Liver (tissue), 9 donors: ENCODE measurements around the gene SUN2. TPM values are rescaled to one million over a fixed set of nuclear protein-coding genes. Genes with fewer than 3 reads are reported as not detected.

Source experiments
- DNase-seq: peaks from one replicate; pipeline ENCODE4 v3.0.0-alpha.2; 2017; ENCODE audit warnings: low spot score
- H3K27ac ChIP-seq, 2 donors: one replicate each; pipeline ENCODE4 v1.7.0; 2013; ENCODE audit warnings: inconsistent platforms in 2 of 2, low read length in 2 of 2, control low read depth in 1 of 2, low read depth in 1 of 2, mild to moderate bottlenecking in 1 of 2
- H3K27me3 ChIP-seq, 4 donors: one replicate each; pipeline versions ENCODE4 v1.6.1 to v1.7.0; 2013; ENCODE audit warnings: low read length in 3 of 4, inconsistent platforms in 1 of 4, mild to moderate bottlenecking in 1 of 4, moderate library complexity in 1 of 4; ENCODE audit not compliant: control insufficient read depth in 4 of 4, insufficient read depth in 4 of 4
- H3K36me3 ChIP-seq, 4 donors: one replicate each; pipeline versions ENCODE4 v1.6.1 to v1.7.0; 2013; ENCODE audit warnings: low read length in 3 of 4, mild to moderate bottlenecking in 3 of 4, low read depth in 1 of 4, moderate library complexity in 1 of 4; ENCODE audit not compliant: control insufficient read depth in 4 of 4, insufficient read depth in 3 of 4
- H3K4me1 ChIP-seq, 4 donors: one replicate each; pipeline versions ENCODE4 v1.6.1 to v1.7.0; 2013; ENCODE audit warnings: low read length in 3 of 4, mild to moderate bottlenecking in 3 of 4, moderate library complexity in 1 of 4; ENCODE audit not compliant: control insufficient read depth in 4 of 4, insufficient read depth in 4 of 4
- H3K4me3 ChIP-seq, 3 donors: one replicate each; pipeline versions ENCODE4 v1.6.1 to v1.7.0; 2013; ENCODE audit warnings: low read length in 3 of 3, control low read depth in 1 of 3, low read depth in 1 of 3, mild to moderate bottlenecking in 1 of 3
- H3K9ac ChIP-seq, 2 donors: one replicate each; pipeline ENCODE4 v1.7.0; 2013; ENCODE audit warnings: low read length in 2 of 2, mild to moderate bottlenecking in 2 of 2, moderate library complexity in 2 of 2, control low read depth in 1 of 2, low read depth in 1 of 2
- H3K9me3 ChIP-seq, 4 donors: one replicate each; pipeline versions ENCODE4 v1.6.1 to v1.7.0; 2013; ENCODE audit warnings: low read length in 3 of 4; ENCODE audit not compliant: control insufficient read depth in 4 of 4
- EGR1 ChIP-seq, 2 donors: IDR thresholded peaks; 2 replicates each; pipeline ENCODE4 v1.6.1; 2016 to 2018; ENCODE audit warnings: antibody characterized with exemption in 2 of 2, low read depth in 2 of 2
- FOXA1 ChIP-seq: IDR thresholded peaks from 2 replicates; pipeline ENCODE4 v1.6.1; 2016; ENCODE audit warnings: antibody characterized with exemption
- FOXA2 ChIP-seq: IDR thresholded peaks from 2 replicates; pipeline ENCODE4 v1.6.1; 2016; ENCODE audit warnings: antibody characterized with exemption
- GABPA ChIP-seq, 2 donors: IDR thresholded peaks in 1 of 2; conservative IDR thresholded peaks in 1 of 2; 2 replicates each; pipeline ENCODE4 v1.6.1; 2016; ENCODE audit warnings: antibody characterized with exemption in 2 of 2, mild to moderate bottlenecking in 1 of 2, moderate library complexity in 1 of 2
- HNF4A ChIP-seq, 2 donors: conservative IDR thresholded peaks; 2 replicates each; pipeline ENCODE4 v1.6.1; 2016; ENCODE audit warnings: antibody characterized with exemption in 2 of 2, mild to moderate bottlenecking in 2 of 2
- HNF4G ChIP-seq: IDR thresholded peaks from 2 replicates; pipeline ENCODE4 v1.6.1; 2016; ENCODE audit warnings: antibody characterized with exemption
- JUND ChIP-seq, 2 donors: IDR thresholded peaks; 2 replicates each; pipeline ENCODE4 v1.6.1; 2016; ENCODE audit warnings: antibody characterized with exemption in 2 of 2
- NR2F2 ChIP-seq: IDR thresholded peaks from 2 replicates; pipeline ENCODE4 v1.6.1; 2016; ENCODE audit warnings: antibody characterized with exemption
- RAD21 ChIP-seq, 2 donors: IDR thresholded peaks; 2 replicates each; pipeline ENCODE4 v1.6.1; 2016; ENCODE audit warnings: antibody characterized with exemption in 2 of 2, mild to moderate bottlenecking in 2 of 2
- SP1 ChIP-seq: IDR thresholded peaks from 2 replicates; pipeline ENCODE4 v1.6.1; 2018; ENCODE audit warnings: antibody characterized with exemption, mild to moderate bottlenecking
- TAF1 ChIP-seq: conservative IDR thresholded peaks from 2 replicates; pipeline ENCODE4 v1.6.1; 2016; ENCODE audit warnings: antibody characterized with exemption, mild to moderate bottlenecking
- YY1 ChIP-seq: IDR thresholded peaks from 2 replicates; pipeline ENCODE4 v1.6.1; 2016; ENCODE audit warnings: antibody characterized with exemption, mild to moderate bottlenecking
- WGBS: extraction: QIAGEN DNeasy Blood & Tissue Kit; methylation state at CpG from one replicate; pipeline ENCODE4 v1.1.7; 2013; 5-methylcytosine and 5-hydroxymethylcytosine counted together
- polyA plus RNA-seq, 2 donors: library from polyadenylated mRNA; stranded (reverse) in 1 of 2; unstranded in 1 of 2; fragments of 200-250 nt in 1 of 2; fragments of >200 nt in 1 of 2; fragmentation: Nextera tagmentation in 1 of 2; extraction: Ambion mirVana in 1 of 2; gene quantifications; one replicate each; pipeline versions ENCODE4 v1.2.1 to v1.2.3, GENCODE V29; 2013 to 2015
- total RNA-seq, 2 donors: library from RNA; depleted of rRNA; stranded (reverse); fragments of >200 nt; gene quantifications; one replicate each; pipeline ENCODE4 v1.2.3, GENCODE V29; 2014
- TF ChIP-seq, protein P1 (sequence below): IDR thresholded peaks from 2 replicates; pipeline ENCODE4 v1.6.1; 2016; ENCODE audit warnings: antibody characterized with exemption, mild to moderate bottlenecking
- TF ChIP-seq, protein P2 (sequence below): fragments of 150-350 bp; IDR thresholded peaks from 2 replicates; pipeline ENCODE4 v1.5.1; 2017; ENCODE audit warnings: improper control_type of control experiment, low read depth, low read length; ENCODE audit not compliant: missing input control
- TF ChIP-seq, protein P3 (sequence below): IDR thresholded peaks from 2 replicates; pipeline ENCODE4 v1.6.1; 2016; ENCODE audit warnings: antibody characterized with exemption
- TF ChIP-seq, protein P4 (sequence below): IDR thresholded peaks from 2 replicates; pipeline ENCODE4 v1.6.1; 2016; ENCODE audit warnings: antibody characterized with exemption
- donor health status: healthy.
- donor health status: healthy.
- donor health status: healthy.
- donor health status: healthy.
- donor health status: healthy.

The SUN2 gene
- total and polyA plus RNA-seq, 4 donors: 13.1 to 170 (median 81.5) TPM

DNA sequence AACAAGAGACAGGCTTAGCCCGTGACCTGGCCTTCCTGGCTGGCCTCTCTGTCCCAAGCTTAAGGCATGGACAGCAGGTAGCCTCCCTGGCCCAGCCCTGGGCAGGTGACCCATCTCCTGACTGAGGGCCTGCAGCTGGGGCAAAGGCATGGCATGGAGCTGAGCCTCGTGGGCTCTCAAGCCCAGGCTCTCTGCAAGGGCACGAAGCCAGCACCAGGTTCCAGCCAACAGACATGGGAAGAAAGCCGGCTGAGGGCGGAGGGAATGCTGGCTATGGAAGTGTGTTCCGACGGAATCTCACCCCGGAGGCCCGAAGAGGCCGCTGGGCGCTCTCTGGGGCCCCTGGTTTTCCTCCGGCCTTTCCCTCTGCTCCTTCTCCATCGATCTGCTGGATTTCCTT, 25.2 kb upstream of the SUN2 start:
- no peaks in the 10 kb centered on the region for H3K4me1 ChIP-seq
- H3K27ac ChIP-seq: no peak overlapping the region
- no peak overlapping the region for H3K9ac ChIP-seq
- DNase-seq: no peak
- H3K36me3 ChIP-seq: peaks cover 0 to 11% (median 4%) of the 10 kb centered on the region in 4 donors
- H3K4me3 ChIP-seq: no peak overlapping the region
- WGBS: 96% methylated on average over 13 of the region's 13 CpGs
- H3K9me3 ChIP-seq: no peaks in the 10 kb centered on the region
- no peaks in the 10 kb centered on the region for H3K27me3 ChIP-seq
- TF ChIP-seq, protein P1, sequence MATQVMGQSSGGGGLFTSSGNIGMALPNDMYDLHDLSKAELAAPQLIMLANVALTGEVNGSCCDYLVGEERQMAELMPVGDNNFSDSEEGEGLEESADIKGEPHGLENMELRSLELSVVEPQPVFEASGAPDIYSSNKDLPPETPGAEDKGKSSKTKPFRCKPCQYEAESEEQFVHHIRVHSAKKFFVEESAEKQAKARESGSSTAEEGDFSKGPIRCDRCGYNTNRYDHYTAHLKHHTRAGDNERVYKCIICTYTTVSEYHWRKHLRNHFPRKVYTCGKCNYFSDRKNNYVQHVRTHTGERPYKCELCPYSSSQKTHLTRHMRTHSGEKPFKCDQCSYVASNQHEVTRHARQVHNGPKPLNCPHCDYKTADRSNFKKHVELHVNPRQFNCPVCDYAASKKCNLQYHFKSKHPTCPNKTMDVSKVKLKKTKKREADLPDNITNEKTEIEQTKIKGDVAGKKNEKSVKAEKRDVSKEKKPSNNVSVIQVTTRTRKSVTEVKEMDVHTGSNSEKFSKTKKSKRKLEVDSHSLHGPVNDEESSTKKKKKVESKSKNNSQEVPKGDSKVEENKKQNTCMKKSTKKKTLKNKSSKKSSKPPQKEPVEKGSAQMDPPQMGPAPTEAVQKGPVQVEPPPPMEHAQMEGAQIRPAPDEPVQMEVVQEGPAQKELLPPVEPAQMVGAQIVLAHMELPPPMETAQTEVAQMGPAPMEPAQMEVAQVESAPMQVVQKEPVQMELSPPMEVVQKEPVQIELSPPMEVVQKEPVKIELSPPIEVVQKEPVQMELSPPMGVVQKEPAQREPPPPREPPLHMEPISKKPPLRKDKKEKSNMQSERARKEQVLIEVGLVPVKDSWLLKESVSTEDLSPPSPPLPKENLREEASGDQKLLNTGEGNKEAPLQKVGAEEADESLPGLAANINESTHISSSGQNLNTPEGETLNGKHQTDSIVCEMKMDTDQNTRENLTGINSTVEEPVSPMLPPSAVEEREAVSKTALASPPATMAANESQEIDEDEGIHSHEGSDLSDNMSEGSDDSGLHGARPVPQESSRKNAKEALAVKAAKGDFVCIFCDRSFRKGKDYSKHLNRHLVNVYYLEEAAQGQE: no peak
- TF ChIP-seq TAF1 (no peak), HNF4G (no peak), FOXA2 (no peak), SP1 (no peak), FOXA1 (no peak)
- TF ChIP-seq, protein P2, sequence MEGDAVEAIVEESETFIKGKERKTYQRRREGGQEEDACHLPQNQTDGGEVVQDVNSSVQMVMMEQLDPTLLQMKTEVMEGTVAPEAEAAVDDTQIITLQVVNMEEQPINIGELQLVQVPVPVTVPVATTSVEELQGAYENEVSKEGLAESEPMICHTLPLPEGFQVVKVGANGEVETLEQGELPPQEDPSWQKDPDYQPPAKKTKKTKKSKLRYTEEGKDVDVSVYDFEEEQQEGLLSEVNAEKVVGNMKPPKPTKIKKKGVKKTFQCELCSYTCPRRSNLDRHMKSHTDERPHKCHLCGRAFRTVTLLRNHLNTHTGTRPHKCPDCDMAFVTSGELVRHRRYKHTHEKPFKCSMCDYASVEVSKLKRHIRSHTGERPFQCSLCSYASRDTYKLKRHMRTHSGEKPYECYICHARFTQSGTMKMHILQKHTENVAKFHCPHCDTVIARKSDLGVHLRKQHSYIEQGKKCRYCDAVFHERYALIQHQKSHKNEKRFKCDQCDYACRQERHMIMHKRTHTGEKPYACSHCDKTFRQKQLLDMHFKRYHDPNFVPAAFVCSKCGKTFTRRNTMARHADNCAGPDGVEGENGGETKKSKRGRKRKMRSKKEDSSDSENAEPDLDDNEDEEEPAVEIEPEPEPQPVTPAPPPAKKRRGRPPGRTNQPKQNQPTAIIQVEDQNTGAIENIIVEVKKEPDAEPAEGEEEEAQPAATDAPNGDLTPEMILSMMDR: no peak

DNA sequence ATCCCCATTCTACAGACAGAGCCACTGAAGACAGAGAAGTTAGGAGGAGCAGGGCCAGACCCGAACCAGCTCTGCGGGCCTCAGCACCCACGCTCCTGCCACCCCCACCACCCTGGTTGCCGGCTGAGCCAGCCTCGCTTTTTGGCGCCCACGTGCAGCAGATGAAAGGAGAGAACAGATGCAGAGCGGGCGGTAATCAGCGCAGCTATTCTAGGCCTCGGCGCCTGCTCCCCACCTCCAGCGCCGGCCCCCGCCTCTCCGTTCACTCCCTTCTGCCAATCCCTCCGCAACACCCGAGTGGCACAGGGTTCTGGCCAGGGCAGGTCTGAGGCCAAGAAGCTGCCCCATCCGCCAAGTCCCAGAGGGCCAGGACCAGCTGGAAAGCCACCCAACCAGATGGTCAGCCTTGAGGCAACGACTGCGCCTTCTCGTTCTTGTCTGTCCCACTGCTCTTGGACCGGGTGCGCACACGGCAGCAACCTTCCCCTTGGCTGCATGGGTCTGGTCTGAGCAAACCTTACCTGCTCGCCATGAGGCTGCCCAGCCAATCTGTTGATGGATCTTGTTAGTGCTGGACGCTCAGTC, 21.4 kb upstream of the SUN2 start:
- H3K9ac ChIP-seq: no peak overlapping the region
- H3K27ac ChIP-seq: no peak overlapping the region
- 97% methylated on average over 27 of the region's 27 CpGs for WGBS
- no peaks in the 10 kb centered on the region for H3K4me1 ChIP-seq
- no peak for TF ChIP-seq JUND (IDR thresholded peaks at IDR 0.05)
- no peak for DNase-seq
- H3K9me3 ChIP-seq: no peaks in the 10 kb centered on the region
- no peaks in the 10 kb centered on the region for H3K27me3 ChIP-seq
- no peak overlapping the region for H3K4me3 ChIP-seq
- H3K36me3 ChIP-seq: peaks cover 0 to 11% (median 4%) of the 10 kb centered on the region in 4 donors

DNA sequence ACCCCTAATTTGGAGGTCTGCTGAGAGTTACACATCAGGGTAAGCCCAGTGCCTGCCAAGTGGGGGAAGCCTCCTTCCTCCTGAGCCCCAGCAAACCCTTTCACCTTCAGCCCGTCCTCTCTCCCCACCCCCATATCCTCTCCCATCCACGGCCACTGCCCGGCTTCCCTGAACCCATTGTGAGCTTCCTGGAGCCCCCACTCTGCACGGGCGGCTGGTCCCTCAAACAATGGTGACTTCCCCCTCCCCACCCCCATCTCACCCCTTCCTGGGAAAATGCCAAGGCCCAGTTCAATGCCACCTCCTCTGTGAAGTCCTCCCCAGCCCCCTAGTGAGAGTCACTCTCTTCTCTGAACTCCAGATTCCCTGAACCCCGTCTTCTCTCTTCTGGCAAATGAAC, 20.3 kb upstream of the SUN2 start:
- Histone ChIP-seq H3K27me3 (no peaks in the 10 kb centered on the region), H3K9ac (no peak overlapping the region), H3K27ac (no peak overlapping the region), H3K4me3 (no peak overlapping the region), H3K36me3 (peaks cover 0 to 11% (median 3%) of the 10 kb centered on the region in 4 donors), H3K9me3 (no peaks in the 10 kb centered on the region), H3K4me1 (no peaks in the 10 kb centered on the region)
- DNase-seq: no peak
- WGBS: 68% methylated on average over 6 of the region's 6 CpGs
- TF ChIP-seq, protein P1: no peak
- TF ChIP-seq FOXA2 (no peak), GABPA (IDR thresholded peaks at IDR 0.05 in 1 of 2, conservative IDR thresholded peaks at IDR 0.05 in 1 of 2) (no peak), HNF4G (no peak), NR2F2 (no peak), EGR1 (IDR thresholded peaks at IDR 0.05; ENCODE audit: low read depth in 2 of 2) (no peak), TAF1 (no peak), FOXA1 (no peak), YY1 (no peak), HNF4A (conservative IDR thresholded peaks at IDR 0.05) (no peak), SP1 (no peak), JUND (IDR thresholded peaks at IDR 0.05) (no peak), RAD21 (IDR thresholded peaks at IDR 0.05) (no peak)
- TF ChIP-seq, protein P3, sequence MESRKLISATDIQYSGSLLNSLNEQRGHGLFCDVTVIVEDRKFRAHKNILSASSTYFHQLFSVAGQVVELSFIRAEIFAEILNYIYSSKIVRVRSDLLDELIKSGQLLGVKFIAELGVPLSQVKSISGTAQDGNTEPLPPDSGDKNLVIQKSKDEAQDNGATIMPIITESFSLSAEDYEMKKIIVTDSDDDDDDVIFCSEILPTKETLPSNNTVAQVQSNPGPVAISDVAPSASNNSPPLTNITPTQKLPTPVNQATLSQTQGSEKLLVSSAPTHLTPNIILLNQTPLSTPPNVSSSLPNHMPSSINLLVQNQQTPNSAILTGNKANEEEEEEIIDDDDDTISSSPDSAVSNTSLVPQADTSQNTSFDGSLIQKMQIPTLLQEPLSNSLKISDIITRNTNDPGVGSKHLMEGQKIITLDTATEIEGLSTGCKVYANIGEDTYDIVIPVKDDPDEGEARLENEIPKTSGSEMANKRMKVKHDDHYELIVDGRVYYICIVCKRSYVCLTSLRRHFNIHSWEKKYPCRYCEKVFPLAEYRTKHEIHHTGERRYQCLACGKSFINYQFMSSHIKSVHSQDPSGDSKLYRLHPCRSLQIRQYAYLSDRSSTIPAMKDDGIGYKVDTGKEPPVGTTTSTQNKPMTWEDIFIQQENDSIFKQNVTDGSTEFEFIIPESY: no peak
- TF ChIP-seq, protein P4, sequence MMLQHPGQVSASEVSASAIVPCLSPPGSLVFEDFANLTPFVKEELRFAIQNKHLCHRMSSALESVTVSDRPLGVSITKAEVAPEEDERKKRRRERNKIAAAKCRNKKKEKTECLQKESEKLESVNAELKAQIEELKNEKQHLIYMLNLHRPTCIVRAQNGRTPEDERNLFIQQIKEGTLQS: no peak
